ENCODE measurements around the gene RAP1GAP. TPM values are rescaled to one million over a fixed set of nuclear protein-coding genes. Genes with fewer than 3 reads are reported as not detected.

Gene RAP1GAP
- polyA plus RNA-seq, 3 donors, result 0.45 to 65.5 (median 6.9) TPM

- H3K27ac ChIP-seq (ENCODE audit: low read depth, low read length), result no peak overlapping the region
- 56 to 84% (median 58%) methylated on average over 8 of the region's 8 CpGs for WGBS, 3 donors
Observed at GRCh38 chr1:21665711-21666575, 3.2 kb downstream of the RAP1GAP start.

GRCh38 chr1:21664806-21665588 is 4.2 kb downstream of the RAP1GAP start:
- WGBS, 3 donors, result 66 to 76% (median 69%) methylated on average over 10 of the region's 10 CpGs

GRCh38 chr1:21663951-21664805 is 5.0 kb downstream of the RAP1GAP start:
- H3K27ac ChIP-seq (ENCODE audit: low read depth, low read length), result no peak overlapping the region
- 50 to 74% (median 56%) methylated on average over 16 of the region's 16 CpGs for WGBS, 3 donors

More at GRCh38 chr1:21664806-21665588, 4.2 kb downstream of the RAP1GAP start:
- no peak overlapping the region for H3K27ac ChIP-seq (ENCODE audit: low read depth, low read length)

- no peak overlapping the region for H3K27ac ChIP-seq (ENCODE audit: low read depth, low read length)
- 45 to 57% (median 57%) methylated on average over 11 of the region's 11 CpGs for WGBS, 3 donors
Observed at GRCh38 chr1:21663248-21663950, 5.8 kb downstream of the RAP1GAP start.

DNA sequence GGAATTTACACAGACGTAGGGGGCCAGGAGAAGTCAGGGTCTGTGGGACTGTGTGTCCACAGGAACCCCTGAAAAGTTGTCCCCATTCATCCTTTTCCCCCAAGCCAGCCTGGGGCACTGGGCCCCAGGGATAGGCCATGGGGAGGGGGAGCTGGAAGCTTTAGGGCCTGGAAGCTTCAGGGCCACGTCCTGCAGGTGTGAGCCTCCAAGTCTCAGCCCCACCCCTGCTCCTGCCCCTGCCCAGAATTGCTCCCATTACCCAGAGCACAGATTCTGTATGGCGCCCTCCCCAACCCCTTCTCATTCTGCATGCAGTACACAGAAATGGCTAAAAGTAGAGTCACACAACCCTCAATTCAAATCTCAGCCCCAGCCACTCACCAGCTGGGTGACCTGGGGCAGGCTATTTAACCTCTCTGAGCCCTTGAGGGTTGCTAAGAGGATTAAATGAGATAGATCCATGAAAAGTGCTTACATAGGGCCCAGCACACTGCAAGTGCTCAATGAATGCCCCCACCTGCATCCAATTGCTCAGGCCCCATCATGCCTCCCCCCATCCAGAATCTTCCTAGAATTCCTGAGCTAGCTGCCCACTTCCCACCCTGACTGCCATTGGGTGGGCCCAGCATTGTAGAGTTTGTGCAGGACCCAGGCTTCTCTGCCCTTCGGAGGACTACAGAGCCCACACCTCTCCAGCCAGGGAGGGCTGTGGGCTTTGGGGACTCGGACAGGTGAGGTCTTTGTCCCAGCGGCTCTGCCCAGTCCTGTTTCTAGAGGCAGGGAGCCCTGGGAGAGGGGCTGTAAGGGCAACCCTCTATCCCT is 6.5 kb downstream of the RAP1GAP start:
- no peak overlapping the region for H3K27ac ChIP-seq (ENCODE audit: low read depth, low read length)
- WGBS, 3 donors, result 73 to 89% (median 73%) methylated on average over 6 of the region's 6 CpGs

- WGBS, 3 donors, result 72 to 88% (median 80%) methylated on average over 5 of the region's 5 CpGs
- no peak overlapping the region for H3K27ac ChIP-seq (ENCODE audit: low read depth, low read length)
Observed at GRCh38 chr1:21661886-21662285, 7.3 kb downstream of the RAP1GAP start.

DNA sequence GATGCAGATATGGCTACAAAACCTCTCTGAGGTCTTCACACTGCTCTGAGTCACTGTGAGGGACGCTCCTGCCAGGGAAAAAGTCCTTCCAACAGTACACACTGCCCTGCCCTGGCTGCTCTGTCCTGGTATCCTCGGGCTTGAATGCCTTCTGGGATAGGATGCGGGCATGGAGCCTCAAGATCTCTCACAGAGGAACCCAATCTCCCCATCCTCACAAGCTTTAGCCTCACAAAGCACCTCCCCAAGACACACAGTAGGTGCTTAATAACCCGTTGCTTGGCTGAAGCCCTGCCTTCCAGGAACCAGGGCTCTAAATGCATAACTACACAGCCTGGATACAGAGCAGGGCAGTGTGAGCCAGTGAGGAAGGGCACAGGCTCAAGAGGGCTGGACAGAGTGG is 9.2 kb downstream of the RAP1GAP start:
- no peak overlapping the region for H3K27ac ChIP-seq (ENCODE audit: low read depth, low read length)
- WGBS, 3 donors, result 44 to 61% (median 54%) methylated on average over 4 of the region's 4 CpGs

GRCh38 chr1:21659099-21659923 is 9.8 kb downstream of the RAP1GAP start:
- H3K27ac ChIP-seq (ENCODE audit: low read depth, low read length), result no peak overlapping the region
- 2% methylated on average over 56 to 64 of the region's 64 CpGs for WGBS, 3 donors

DNA sequence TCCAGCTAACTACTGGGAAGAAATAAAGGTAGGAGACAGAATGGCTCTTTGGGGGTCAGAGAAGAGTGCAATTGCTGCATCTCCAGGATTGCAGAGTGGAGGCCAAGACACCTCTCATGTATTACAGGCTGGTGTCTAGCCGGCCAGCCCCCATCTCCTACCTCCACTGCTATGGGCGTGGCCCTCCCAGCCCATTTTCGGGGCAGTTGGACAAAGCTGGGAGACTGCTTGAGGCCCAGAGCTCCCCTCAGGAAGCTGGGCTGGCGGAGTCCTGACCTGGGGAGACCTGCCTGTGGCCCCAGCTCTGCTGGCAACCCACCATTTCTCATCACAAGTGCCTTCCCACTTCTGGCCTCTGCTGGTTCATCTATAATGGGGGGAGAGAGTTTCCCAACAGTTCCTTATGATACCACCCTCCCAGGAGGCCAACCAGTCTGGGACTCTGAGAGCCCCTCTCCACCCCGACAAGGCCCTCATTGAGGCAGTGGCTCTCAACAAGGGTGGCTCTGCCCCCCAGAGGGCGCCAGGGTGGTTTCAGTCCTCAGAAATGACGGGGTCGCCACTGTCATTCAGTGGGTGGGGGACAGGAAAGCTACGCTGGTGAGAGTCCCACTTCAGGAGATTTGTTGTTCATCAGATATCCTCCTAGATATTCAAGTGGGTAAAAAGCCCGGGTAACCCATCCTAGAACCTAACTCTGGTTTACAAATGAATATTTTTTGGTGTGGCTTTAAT is 11.5 kb downstream of the RAP1GAP start:
- H3K27ac ChIP-seq (ENCODE audit: low read depth, low read length), result no peak overlapping the region
- 59 to 78% (median 69%) methylated on average over 10 of the region's 10 CpGs for WGBS, 3 donors

DNA sequence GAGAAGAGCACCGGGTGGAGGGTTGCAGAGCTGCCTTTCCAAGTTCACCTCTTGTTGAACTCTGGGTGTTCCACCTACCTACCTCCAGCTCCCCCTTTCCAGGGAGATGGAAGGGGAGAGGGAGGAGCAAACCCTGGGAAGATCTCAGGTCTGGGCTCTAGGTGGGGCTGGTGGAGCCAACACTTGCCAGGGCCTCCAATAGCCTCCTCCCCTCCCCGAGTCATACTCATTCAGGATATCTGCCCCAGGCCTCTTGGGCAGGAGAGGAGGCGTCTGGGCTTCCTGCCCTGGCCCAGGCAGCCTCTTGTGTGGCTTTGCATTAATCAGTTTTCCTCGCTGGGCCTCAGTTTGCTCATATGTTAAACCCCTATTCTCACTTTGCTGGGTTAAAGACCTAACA is 13.4 kb downstream of the RAP1GAP start:
- 46 to 58% (median 47%) methylated on average over 4 of the region's 4 CpGs for WGBS, 3 donors
- H3K27ac ChIP-seq (ENCODE audit: low read depth, low read length), result no peak overlapping the region

DNA sequence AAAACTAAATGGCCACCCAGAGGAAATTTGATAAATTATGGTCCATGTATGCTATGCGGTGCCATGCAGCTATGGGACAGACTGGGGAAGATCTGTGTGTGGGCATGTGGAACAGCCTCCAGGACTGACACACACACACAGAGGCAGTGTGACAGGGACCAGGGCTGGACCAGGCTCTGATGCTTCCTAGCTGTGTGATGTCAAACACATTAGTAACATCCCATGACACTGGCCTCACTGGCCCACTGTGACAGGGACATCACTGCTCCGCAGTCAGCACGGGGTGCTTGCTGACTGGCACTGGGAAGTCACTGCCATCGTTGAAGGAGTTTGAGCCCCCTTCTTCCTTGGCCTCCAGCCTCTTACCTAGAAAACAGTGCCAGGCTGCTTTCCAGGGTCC is 13.9 kb downstream of the RAP1GAP start:
- 77 to 81% (median 78%) methylated on average over 4 of the region's 4 CpGs for WGBS, 3 donors
- no peak overlapping the region for H3K27ac ChIP-seq (ENCODE audit: low read depth, low read length)

DNA sequence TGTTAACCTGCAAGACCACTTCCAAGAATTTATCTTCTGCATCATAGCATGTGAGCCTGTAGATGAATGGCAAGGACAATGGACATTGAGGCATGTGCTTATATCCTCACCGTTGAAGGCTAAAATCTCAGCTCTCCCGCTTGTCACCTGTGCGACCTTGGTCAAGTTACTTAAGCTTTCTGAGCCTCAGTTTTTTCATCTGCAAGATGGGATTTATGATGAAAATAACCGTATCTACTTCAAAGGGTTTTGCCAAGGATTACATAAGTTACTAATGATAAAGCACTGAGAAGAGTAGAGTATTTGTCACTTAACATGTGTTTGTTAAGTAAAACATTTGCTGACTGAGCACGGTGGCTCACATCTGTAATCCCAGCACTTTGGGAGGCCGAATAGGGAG is 14.9 kb downstream of the RAP1GAP start:
- WGBS, 3 donors, result 82 to 86% (median 84%) methylated on average over 6 of the region's 6 CpGs
- no peak overlapping the region for H3K27ac ChIP-seq (ENCODE audit: low read depth, low read length)

DNA sequence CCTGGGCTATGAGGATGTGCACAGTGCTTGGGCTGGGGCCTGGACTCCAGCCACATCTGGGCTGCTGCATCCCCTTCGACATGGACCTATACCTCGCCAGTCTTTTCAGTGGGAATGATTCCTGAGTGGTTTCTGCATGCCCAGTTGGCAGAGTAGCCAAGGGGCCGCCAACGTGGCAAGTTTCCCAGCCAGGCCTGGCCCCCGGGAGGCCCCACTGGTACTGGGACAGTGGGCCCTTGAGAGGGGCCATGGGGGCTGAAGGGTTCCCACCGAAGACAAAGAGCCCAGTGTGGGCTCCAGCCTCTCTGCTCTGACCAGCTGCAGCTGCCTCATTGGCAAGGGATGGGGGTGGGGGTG is 15.4 kb downstream of the RAP1GAP start:
- no peak overlapping the region for H3K27ac ChIP-seq (ENCODE audit: low read depth, low read length)
- 60 to 69% (median 67%) methylated on average over 6 of the region's 6 CpGs for WGBS, 3 donors

DNA sequence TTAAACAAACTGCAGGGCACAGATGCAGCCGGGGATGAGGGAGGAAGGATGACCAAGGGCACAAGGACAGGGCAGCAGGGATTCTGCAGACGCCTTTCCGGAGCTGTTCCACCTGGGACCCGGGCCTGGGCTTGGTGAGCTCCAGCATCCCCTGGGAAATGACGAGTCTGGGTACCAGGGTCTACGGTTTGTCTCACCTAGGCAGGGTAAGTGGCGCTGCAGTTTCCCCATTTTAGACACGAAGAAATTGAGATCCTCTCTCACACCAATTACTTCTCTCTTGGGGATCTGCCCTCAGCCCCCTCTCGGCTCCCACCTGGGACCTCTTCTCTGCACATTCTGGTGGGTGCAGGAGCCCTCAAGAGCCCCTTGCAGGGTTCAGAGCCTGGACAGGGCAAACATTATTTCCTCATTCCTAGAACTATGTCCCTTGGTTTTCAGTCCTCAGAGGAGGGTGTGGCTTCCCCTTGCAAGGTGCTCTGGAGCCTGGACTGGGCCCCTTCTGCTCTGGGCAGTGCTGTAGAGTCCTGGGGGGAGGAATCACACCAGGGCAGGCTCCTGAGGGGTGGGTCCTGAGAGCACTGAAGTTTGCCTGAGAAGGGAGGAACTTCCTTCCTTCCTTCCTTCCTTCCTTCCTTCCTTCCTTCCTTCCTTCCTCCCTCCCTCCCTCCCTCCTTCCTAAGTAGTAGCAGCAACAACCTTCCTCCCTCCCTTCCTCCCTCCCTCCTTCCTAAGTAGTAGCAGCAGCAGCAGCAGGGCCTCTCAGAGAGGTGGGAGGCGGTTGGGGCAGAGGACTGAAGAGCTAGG is 16.0 kb downstream of the RAP1GAP start:
- H3K27ac ChIP-seq (ENCODE audit: low read depth, low read length), result no peak overlapping the region
- 64 to 78% (median 64%) methylated on average over 10 of the region's 10 CpGs for WGBS, 3 donors
